ENCODE results near the gene PPP2R2B.

- TF ChIP-seq SUZ12 (IDR thresholded peaks at IDR 0.05) (no peak), HDGF (IDR thresholded peaks at IDR 0.05; ENCODE audit: borderline replicate concordance) (no peak), BHLHE40 (IDR thresholded peaks at IDR 0.05; ENCODE audit: borderline replicate concordance) (no peak), CTBP1 (IDR thresholded peaks at IDR 0.05; ENCODE audit: borderline replicate concordance) (no peak), FOXK2 (IDR thresholded peaks at IDR 0.05) (no peak), TARDBP (IDR thresholded peaks at IDR 0.05) (no peak), FOXM1 (IDR thresholded peaks at IDR 0.05; ENCODE audit: borderline replicate concordance) (no peak)
Measured at GRCh38 chr5:146600376-146600775, 278.2 kb downstream of the PPP2R2B start.
